H9 (cell line): ENCODE results near the gene CTNNA3. TPM values are rescaled to one million over a fixed set of nuclear protein-coding genes. Genes with fewer than 3 reads are reported as not detected.

Experiments used
- DNase-seq: peaks from one replicate; pipeline ENCODE4 v3.0.0-alpha.2; 2017
- H2AFZ ChIP-seq: one replicate; pipeline ENCODE4 v1.6.1; 2013; ENCODE audit warnings: mild to moderate bottlenecking, low read length, control low read depth, moderate library complexity
- H2AK5ac ChIP-seq: 2 replicates; pipeline ENCODE4 v1.6.1; 2013; ENCODE audit warnings: low read length, control low read depth, mixed read lengths; ENCODE audit not compliant: insufficient read length
- H2BK120ac ChIP-seq: one replicate; pipeline ENCODE4 v1.6.1; 2013; ENCODE audit warnings: low read depth, mild to moderate bottlenecking, low read length, control low read depth, inconsistent platforms; ENCODE audit not compliant: poor library complexity, severe bottlenecking
- H2BK12ac ChIP-seq: 2 replicates; pipeline ENCODE4 v1.6.1; 2013; ENCODE audit warnings: low read length, control low read depth, mixed read lengths, low read depth; ENCODE audit not compliant: insufficient read length
- H2BK15ac ChIP-seq: 2 replicates; pipeline ENCODE4 v1.6.1; 2013; ENCODE audit warnings: low read depth, low read length, control low read depth
- H2BK20ac ChIP-seq: one replicate; pipeline ENCODE4 v1.6.1; 2013; ENCODE audit warnings: low read depth, mild to moderate bottlenecking, low read length, control low read depth, inconsistent platforms; ENCODE audit not compliant: poor library complexity, severe bottlenecking
- H2BK5ac ChIP-seq: 2 replicates; pipeline ENCODE4 v1.6.1; 2013; ENCODE audit warnings: low read length, control low read depth, mixed read lengths; ENCODE audit not compliant: insufficient read length
- H3K14ac ChIP-seq: 2 replicates; pipeline ENCODE4 v1.6.1; 2013; ENCODE audit warnings: low read length, control low read depth; ENCODE audit not compliant: insufficient read depth
- H3K18ac ChIP-seq: 2 replicates; pipeline ENCODE4 v1.6.1; 2013; ENCODE audit warnings: low read depth, mild to moderate bottlenecking, mixed read lengths, low read length, control low read depth; ENCODE audit not compliant: insufficient read length
- H3K23ac ChIP-seq: 2 replicates; pipeline ENCODE4 v1.6.1; 2013; ENCODE audit warnings: low read length, control low read depth, mixed read lengths, low read depth; ENCODE audit not compliant: insufficient read length
- H3K23me2 ChIP-seq: 2 replicates; pipeline ENCODE4 v1.6.1; 2013; ENCODE audit warnings: low read depth, mild to moderate bottlenecking, mixed read lengths, low read length, control low read depth; ENCODE audit not compliant: insufficient read length, poor library complexity, severe bottlenecking
- H3K27ac ChIP-seq: 2 replicates; pipeline ENCODE4 v1.5.1; 2013; ENCODE audit warnings: low read length, control low read depth, mixed read lengths, low read depth; ENCODE audit not compliant: insufficient read length
- H3K27me3 ChIP-seq: 2 replicates; pipeline ENCODE4 v1.6.1; 2013; ENCODE audit warnings: low read length, control low read depth, inconsistent platforms; ENCODE audit not compliant: insufficient read depth
- H3K4ac ChIP-seq: 2 replicates; pipeline ENCODE4 v1.6.1; 2013; ENCODE audit warnings: low read depth, mild to moderate bottlenecking, control low read depth, inconsistent platforms, low read length, moderate library complexity
- H3K4me1 ChIP-seq: 2 replicates; pipeline ENCODE4 v1.6.1; 2013; ENCODE audit warnings: low read length, control low read depth, inconsistent platforms; ENCODE audit not compliant: insufficient read depth
- H3K4me2 ChIP-seq: 2 replicates; pipeline ENCODE4 v1.6.1; 2013; ENCODE audit warnings: low read length, control low read depth, mixed read lengths; ENCODE audit not compliant: insufficient read length, insufficient read depth
- H3K56ac ChIP-seq: 2 replicates; pipeline ENCODE4 v1.6.1; 2013; ENCODE audit warnings: low read depth, mild to moderate bottlenecking, mixed read lengths, low read length, control low read depth; ENCODE audit not compliant: insufficient read length
- H3K79me1 ChIP-seq: 2 replicates; pipeline ENCODE4 v1.6.1; 2013; ENCODE audit warnings: low read depth, mild to moderate bottlenecking, moderate library complexity, low read length, control low read depth, inconsistent platforms; ENCODE audit not compliant: insufficient read depth, poor library complexity, severe bottlenecking
- H3K79me2 ChIP-seq: 2 replicates; pipeline ENCODE4 v1.6.1; 2013; ENCODE audit warnings: low read length, control low read depth, inconsistent platforms; ENCODE audit not compliant: insufficient read depth
- H3K9ac ChIP-seq: 2 replicates; pipeline ENCODE4 v1.6.1; 2013; ENCODE audit warnings: low read length, control low read depth, mixed read lengths; ENCODE audit not compliant: insufficient read length; ENCODE audit errors: extremely low read depth
- H3K9me3 ChIP-seq: one replicate; pipeline ENCODE4 v1.6.1; 2013; ENCODE audit warnings: low read depth, low read length, inconsistent platforms; ENCODE audit not compliant: control insufficient read depth
- H3T11ph ChIP-seq: one replicate; pipeline ENCODE4 v1.6.1; 2013; ENCODE audit warnings: mild to moderate bottlenecking, low read length, control low read depth, inconsistent platforms
- H4K20me1 ChIP-seq: one replicate; pipeline ENCODE4 v1.6.1; 2013; ENCODE audit not compliant: control insufficient read depth, insufficient read length, insufficient read depth
- H4K5ac ChIP-seq: 2 replicates; pipeline ENCODE4 v1.6.1; 2013; ENCODE audit warnings: low read depth, mild to moderate bottlenecking, mixed read lengths, low read length, control low read depth; ENCODE audit not compliant: insufficient read length
- H4K8ac ChIP-seq: replicated peaks from 2 replicates; pipeline ENCODE4 v1.6.1; 2013; ENCODE audit warnings: low read length, control low read depth, mixed read lengths, low read depth; ENCODE audit not compliant: insufficient read length
- H4K91ac ChIP-seq: 2 replicates; pipeline ENCODE4 v1.6.1; 2013; ENCODE audit warnings: low read depth, mild to moderate bottlenecking, moderate library complexity, mixed read lengths, low read length, control low read depth; ENCODE audit not compliant: insufficient read length
- H3K27ac Mint-ChIP-seq, 3 experiments: 2 replicates in 2 of 3; 3 replicates in 1 of 3; pipeline ENCODE4 v1.8.0; 2020 to 2021; ENCODE audit warnings: mixed read lengths in 3 of 3, mild to moderate bottlenecking in 1 of 3, moderate library complexity in 1 of 3
- H3K27me3 Mint-ChIP-seq: 2 replicates; pipeline ENCODE4 v1.8.0; 2021; ENCODE audit warnings: low read depth, mild to moderate bottlenecking, moderate library complexity, mixed read lengths
- H3K36me3 Mint-ChIP-seq, 3 experiments: 2 replicates in 2 of 3; 3 replicates in 1 of 3; pipeline ENCODE4 v1.8.0; 2020 to 2021; ENCODE audit warnings: low read depth in 3 of 3, mixed read lengths in 3 of 3; ENCODE audit not compliant: insufficient read depth in 1 of 3
- H3K4me1 Mint-ChIP-seq, 2 experiments: 2 replicates each; pipeline ENCODE4 v1.8.0; 2020; ENCODE audit warnings: mixed read lengths in 2 of 2
- H3K4me3 Mint-ChIP-seq, 2 experiments: 2 replicates in 1 of 2; 3 replicates in 1 of 2; pipeline ENCODE4 v1.8.0; 2020 to 2021; ENCODE audit warnings: mild to moderate bottlenecking in 2 of 2, mixed read lengths in 2 of 2, moderate library complexity in 1 of 2
- H3K9me3 Mint-ChIP-seq, 2 experiments: 2 replicates in 1 of 2; 3 replicates in 1 of 2; pipeline ENCODE4 v1.8.0; 2020; ENCODE audit warnings: mild to moderate bottlenecking in 2 of 2, mixed read lengths in 2 of 2, moderate library complexity in 1 of 2
- CTCF ChIP-seq: fragments of 200-600 bp; sonication (generic); conservative IDR thresholded peaks from 3 replicates; pipeline ENCODE4 v1.8.0; 2021; ENCODE audit warnings: antibody characterized with exemption, mild to moderate bottlenecking
- total RNA-seq: library from RNA; stranded (reverse); gene quantifications from 2 replicates; pipeline ENCODE4 v1.2.1, GENCODE V29; 2021

Gene CTNNA3
- total RNA-seq, 1 experiment from 2014 or later: 3.3 TPM

GRCh38 chr10:65864529-65864928 is 1831.5 kb downstream of the CTNNA3 start:
- no peak overlapping the region for H2BK15ac ChIP-seq
- H3K79me1 ChIP-seq: no peaks in the 10 kb centered on the region
- H3K4me1 Mint-ChIP-seq: no peaks in the 10 kb centered on the region; a peak in 1 of 4 replicates
- TF ChIP-seq CTCF: no peak
- H4K5ac ChIP-seq: no peak overlapping the region
- H3K4me3 Mint-ChIP-seq: no peak overlapping the region
- no peak overlapping the region for H2BK5ac ChIP-seq
- H3K56ac ChIP-seq: no peak overlapping the region
- no peak overlapping the region for H2BK20ac ChIP-seq
- H4K91ac ChIP-seq: no peak overlapping the region
- no peaks in the 10 kb centered on the region for H3K23me2 ChIP-seq
- no peak overlapping the region for H3K18ac ChIP-seq
- no peaks in the 10 kb centered on the region for H3K9me3 Mint-ChIP-seq
- no peak overlapping the region for H3K4me2 ChIP-seq
- H2BK12ac ChIP-seq: no peak overlapping the region
- DNase-seq: no peak
- no peaks in the 10 kb centered on the region for H4K20me1 ChIP-seq
- H3K4me1 ChIP-seq: no peaks in the 10 kb centered on the region; the same call in 1 of the 2 replicates
- H2AK5ac ChIP-seq: no peak overlapping the region
- no peak overlapping the region for H3T11ph ChIP-seq
- no peaks in the 10 kb centered on the region for H3K9me3 ChIP-seq
- H3K4ac ChIP-seq: no peak overlapping the region
- no peak overlapping the region for H3K27ac ChIP-seq
- H3K27me3 Mint-ChIP-seq: no peaks in the 10 kb centered on the region
- no peak overlapping the region for H3K14ac ChIP-seq
- no peak overlapping the region for H2AFZ ChIP-seq
- no peak overlapping the region for H3K27ac Mint-ChIP-seq
- H3K27me3 ChIP-seq: no peaks in the 10 kb centered on the region
- H3K9ac ChIP-seq: no peak overlapping the region
- H2BK120ac ChIP-seq: no peak overlapping the region
- no peak overlapping the region for H3K23ac ChIP-seq
- no peaks in the 10 kb centered on the region for H3K79me2 ChIP-seq
- no peak overlapping the region for H4K8ac ChIP-seq
- H3K36me3 Mint-ChIP-seq: peaks cover 0 to 3% (median 0%) of the 10 kb centered on the region in 3 experiments; a peak in 1 of 7 replicates
